ENCODE results near the gene RASSF6. TPM values are rescaled to one million over a fixed set of nuclear protein-coding genes. Genes with fewer than 3 reads are reported as not detected.

RASSF6 gene
- total RNA-seq, 1 donor from 2014 or later = not detected

DNA sequence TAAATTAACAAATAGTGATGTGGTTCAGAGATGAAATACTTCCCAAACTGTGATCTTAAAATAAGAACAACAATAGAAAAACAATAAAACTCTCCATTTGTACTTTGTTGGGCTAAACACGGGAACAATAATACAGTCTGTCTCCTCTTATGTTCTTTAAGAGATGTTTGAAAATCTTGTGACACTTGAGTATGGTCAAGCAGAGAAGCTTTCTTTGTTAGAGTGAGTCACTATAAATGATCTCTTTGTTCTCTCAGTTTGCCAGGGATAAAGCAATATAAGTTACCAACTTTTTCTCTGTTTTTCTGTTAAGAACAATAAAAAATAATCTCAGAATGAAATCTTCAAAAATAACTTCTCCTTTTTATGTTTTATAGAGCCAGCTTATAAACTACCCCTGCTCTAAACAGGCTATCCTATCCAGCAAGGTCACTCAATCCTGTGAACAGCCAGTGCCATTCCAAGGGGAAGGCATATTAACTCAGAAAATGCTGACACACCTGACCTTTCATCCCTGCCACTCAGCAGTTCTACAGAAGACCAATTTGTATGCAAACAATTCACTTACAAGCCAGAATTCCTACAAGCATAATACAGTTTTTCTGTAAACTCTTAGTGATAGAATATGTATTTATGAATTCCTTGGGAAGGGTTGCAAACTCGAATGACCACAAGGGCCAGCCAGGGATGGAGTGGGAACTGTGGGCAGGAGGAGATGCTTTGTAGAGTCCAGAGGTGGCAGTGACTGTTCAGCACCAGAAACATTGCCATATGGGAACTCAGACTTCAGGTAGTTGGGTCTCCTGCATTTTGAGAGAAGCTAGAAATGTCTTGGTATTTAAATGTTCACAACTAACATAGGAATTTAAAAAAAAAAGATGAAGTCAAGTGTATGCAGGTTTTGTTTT lies 86.5 kb downstream of the RASSF6 start:
- TF ChIP-seq, protein P1, sequence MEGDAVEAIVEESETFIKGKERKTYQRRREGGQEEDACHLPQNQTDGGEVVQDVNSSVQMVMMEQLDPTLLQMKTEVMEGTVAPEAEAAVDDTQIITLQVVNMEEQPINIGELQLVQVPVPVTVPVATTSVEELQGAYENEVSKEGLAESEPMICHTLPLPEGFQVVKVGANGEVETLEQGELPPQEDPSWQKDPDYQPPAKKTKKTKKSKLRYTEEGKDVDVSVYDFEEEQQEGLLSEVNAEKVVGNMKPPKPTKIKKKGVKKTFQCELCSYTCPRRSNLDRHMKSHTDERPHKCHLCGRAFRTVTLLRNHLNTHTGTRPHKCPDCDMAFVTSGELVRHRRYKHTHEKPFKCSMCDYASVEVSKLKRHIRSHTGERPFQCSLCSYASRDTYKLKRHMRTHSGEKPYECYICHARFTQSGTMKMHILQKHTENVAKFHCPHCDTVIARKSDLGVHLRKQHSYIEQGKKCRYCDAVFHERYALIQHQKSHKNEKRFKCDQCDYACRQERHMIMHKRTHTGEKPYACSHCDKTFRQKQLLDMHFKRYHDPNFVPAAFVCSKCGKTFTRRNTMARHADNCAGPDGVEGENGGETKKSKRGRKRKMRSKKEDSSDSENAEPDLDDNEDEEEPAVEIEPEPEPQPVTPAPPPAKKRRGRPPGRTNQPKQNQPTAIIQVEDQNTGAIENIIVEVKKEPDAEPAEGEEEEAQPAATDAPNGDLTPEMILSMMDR (IDR thresholded peaks at IDR 0.05) = no peak
- no peaks in the 10 kb centered on the region for H3K36me3 Mint-ChIP-seq (ENCODE audit: unreplicated experiment)
- no peak for DNase-seq (ENCODE audit: extremely low spot score, unreplicated experiment)
- no peak overlapping the region for H3K27ac Mint-ChIP-seq (ENCODE audit: unreplicated experiment)
- no peaks in the 10 kb centered on the region for H3K4me1 Mint-ChIP-seq (ENCODE audit: unreplicated experiment)
- no peaks in the 10 kb centered on the region for H3K9me3 Mint-ChIP-seq (ENCODE audit: unreplicated experiment)
- no peak overlapping the region for H3K4me3 Mint-ChIP-seq (ENCODE audit: unreplicated experiment)
- H3K27me3 Mint-ChIP-seq (ENCODE audit: unreplicated experiment) = peaks cover 48% of the 10 kb centered on the region

GRCh38 chr4:73528171-73528570 lies 92.1 kb downstream of the RASSF6 start:
- H3K27ac Mint-ChIP-seq (ENCODE audit: unreplicated experiment) = no peak overlapping the region
- no peaks in the 10 kb centered on the region for H3K36me3 Mint-ChIP-seq (ENCODE audit: unreplicated experiment)
- no peak overlapping the region for H3K4me3 Mint-ChIP-seq (ENCODE audit: unreplicated experiment)
- H3K27me3 Mint-ChIP-seq (ENCODE audit: unreplicated experiment) = peaks cover 61% of the 10 kb centered on the region
- H3K4me1 Mint-ChIP-seq (ENCODE audit: unreplicated experiment) = no peaks in the 10 kb centered on the region
- H3K9me3 Mint-ChIP-seq (ENCODE audit: unreplicated experiment) = no peaks in the 10 kb centered on the region
- DNase-seq (ENCODE audit: extremely low spot score, unreplicated experiment) = no peak
- TF ChIP-seq, protein P1 (IDR thresholded peaks at IDR 0.05) = no peak

- Mint-ChIP-seq H3K9me3 (ENCODE audit: unreplicated experiment) (no peaks in the 10 kb centered on the region), H3K4me3 (ENCODE audit: unreplicated experiment) (no peak overlapping the region), H3K27ac (ENCODE audit: unreplicated experiment) (no peak overlapping the region), H3K27me3 (ENCODE audit: unreplicated experiment) (peaks cover 61% of the 10 kb centered on the region), H3K4me1 (ENCODE audit: unreplicated experiment) (no peaks in the 10 kb centered on the region), H3K36me3 (ENCODE audit: unreplicated experiment) (no peaks in the 10 kb centered on the region)
- TF ChIP-seq, protein P1 (IDR thresholded peaks at IDR 0.05) = no peak
- DNase-seq (ENCODE audit: extremely low spot score, unreplicated experiment) = no peak
These were observed 93.0 kb downstream of the RASSF6 start for GRCh38 chr4:73527196-73527595.

DNA sequence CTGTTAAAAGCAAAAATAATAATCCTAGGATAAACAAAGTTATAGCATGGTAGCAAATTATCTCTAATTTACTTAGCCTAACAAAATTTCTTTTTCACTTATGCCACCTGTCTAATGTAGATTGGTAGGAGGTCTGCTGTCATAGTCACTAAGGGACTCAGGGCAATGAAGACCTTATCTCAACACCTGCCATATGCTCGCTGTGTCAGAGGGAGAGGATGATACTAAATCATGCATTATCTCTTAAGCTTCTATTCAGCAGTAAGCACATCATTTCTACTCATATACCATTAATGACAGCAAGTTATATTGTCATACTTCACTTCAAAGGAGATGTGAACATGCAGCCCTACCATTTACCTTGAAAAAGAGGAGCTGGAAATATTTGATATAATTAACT lies 94.6 kb downstream of the RASSF6 start:
- TF ChIP-seq, protein P1 (IDR thresholded peaks at IDR 0.05) = no peak
- DNase-seq (ENCODE audit: extremely low spot score, unreplicated experiment) = no peak
- H3K4me3 Mint-ChIP-seq (ENCODE audit: unreplicated experiment) = no peak overlapping the region
- H3K9me3 Mint-ChIP-seq (ENCODE audit: unreplicated experiment) = no peaks in the 10 kb centered on the region
- no peak overlapping the region for H3K27ac Mint-ChIP-seq (ENCODE audit: unreplicated experiment)
- H3K36me3 Mint-ChIP-seq (ENCODE audit: unreplicated experiment) = no peaks in the 10 kb centered on the region
- H3K27me3 Mint-ChIP-seq (ENCODE audit: unreplicated experiment) = peaks cover 62% of the 10 kb centered on the region
- peaks cover 2% of the 10 kb centered on the region for H3K4me1 Mint-ChIP-seq (ENCODE audit: unreplicated experiment)

- Mint-ChIP-seq H3K36me3 (ENCODE audit: unreplicated experiment) (no peaks in the 10 kb centered on the region), H3K4me1 (ENCODE audit: unreplicated experiment) (peaks cover 2% of the 10 kb centered on the region), H3K4me3 (ENCODE audit: unreplicated experiment) (no peak overlapping the region), H3K27ac (ENCODE audit: unreplicated experiment) (no peak overlapping the region), H3K9me3 (ENCODE audit: unreplicated experiment) (peaks cover 3% of the 10 kb centered on the region), H3K27me3 (ENCODE audit: unreplicated experiment) (peaks cover 70% of the 10 kb centered on the region)
- DNase-seq (ENCODE audit: extremely low spot score, unreplicated experiment) = no peak
- TF ChIP-seq, protein P1 (IDR thresholded peaks at IDR 0.05) = no peak
These were observed 97.1 kb downstream of the RASSF6 start for GRCh38 chr4:73523126-73523525.

Measured in osteocyte (in vitro differentiated cells).